Measurements from ENCODE around the gene ZNF14.

- no peak for TF ChIP-seq CTCF (IDR thresholded peaks at IDR 0.05)
- no peak for TF ChIP-seq POLR2A (IDR thresholded peaks at IDR 0.05)
- no peak for TF ChIP-seq EP300 (IDR thresholded peaks at IDR 0.05)
- no peak for TF ChIP-seq POLR2AphosphoS5 (IDR thresholded peaks at IDR 0.05)
These were observed 45.8 kb upstream of the ZNF14 start for GRCh38 chr19:19778666-19779065.

Data from sigmoid colon (tissue), 4 donors.